ENCODE measurements around the gene TMEM266. TPM values are rescaled to one million over a fixed set of nuclear protein-coding genes. Genes with fewer than 3 reads are reported as not detected.

Gene TMEM266
- total RNA-seq, 2 experiments from 2014 or later, result not detected

GRCh38 chr15:76184650-76185035, 124.9 kb downstream of the TMEM266 start:
- DNase-seq, result no peak
- H3K36me3 ChIP-seq (ENCODE audit: insufficient read depth, low read length), result no peaks in the 10 kb centered on the region
- H3K27ac Mint-ChIP-seq, result no peak overlapping the region
- ATAC-seq (ENCODE audit: poor library complexity), result no peak
- H3K9me3 ChIP-seq (ENCODE audit: control insufficient read depth in 1 of 2, insufficient read depth in 1 of 2, low read length in 2 of 2), result no peaks in the 10 kb centered on the region
- intact Hi-C loops (cut with DNase I, micrococcal nuclease), result no loop called here
- no peaks in the 10 kb centered on the region for H3K9me3 Mint-ChIP-seq
- no peak overlapping the region for H3K4me3 ChIP-seq (ENCODE audit: low read length)
- ChIA-PET POLR2A (no interaction called here), CTCF (no interaction called here)
- peaks cover 11 to 18% of the 10 kb centered on the region in 2 experiments for H3K27me3 ChIP-seq (ENCODE audit: control insufficient read depth in 1 of 2, insufficient read depth in 2 of 2, low read length in 2 of 2)
- H3K4me3 Mint-ChIP-seq, result no peak overlapping the region
- no peak overlapping the region for H3K27ac ChIP-seq (ENCODE audit: low read depth in 1 of 2, low read length in 2 of 2)
- H3K4me1 ChIP-seq (ENCODE audit: insufficient read depth, low read length), result peaks cover 6% of the 10 kb centered on the region
- TF ChIP-seq, protein P1, sequence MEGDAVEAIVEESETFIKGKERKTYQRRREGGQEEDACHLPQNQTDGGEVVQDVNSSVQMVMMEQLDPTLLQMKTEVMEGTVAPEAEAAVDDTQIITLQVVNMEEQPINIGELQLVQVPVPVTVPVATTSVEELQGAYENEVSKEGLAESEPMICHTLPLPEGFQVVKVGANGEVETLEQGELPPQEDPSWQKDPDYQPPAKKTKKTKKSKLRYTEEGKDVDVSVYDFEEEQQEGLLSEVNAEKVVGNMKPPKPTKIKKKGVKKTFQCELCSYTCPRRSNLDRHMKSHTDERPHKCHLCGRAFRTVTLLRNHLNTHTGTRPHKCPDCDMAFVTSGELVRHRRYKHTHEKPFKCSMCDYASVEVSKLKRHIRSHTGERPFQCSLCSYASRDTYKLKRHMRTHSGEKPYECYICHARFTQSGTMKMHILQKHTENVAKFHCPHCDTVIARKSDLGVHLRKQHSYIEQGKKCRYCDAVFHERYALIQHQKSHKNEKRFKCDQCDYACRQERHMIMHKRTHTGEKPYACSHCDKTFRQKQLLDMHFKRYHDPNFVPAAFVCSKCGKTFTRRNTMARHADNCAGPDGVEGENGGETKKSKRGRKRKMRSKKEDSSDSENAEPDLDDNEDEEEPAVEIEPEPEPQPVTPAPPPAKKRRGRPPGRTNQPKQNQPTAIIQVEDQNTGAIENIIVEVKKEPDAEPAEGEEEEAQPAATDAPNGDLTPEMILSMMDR (IDR thresholded peaks at IDR 0.05), result no peak
- peaks cover 7% of the 10 kb centered on the region for H3K4me1 Mint-ChIP-seq (ENCODE audit: low read depth)
- H3K36me3 Mint-ChIP-seq (ENCODE audit: low read depth), result no peaks in the 10 kb centered on the region
- H3K27me3 Mint-ChIP-seq, result peaks cover 27% of the 10 kb centered on the region

GRCh38 chr15:76185716-76186115, 125.9 kb downstream of the TMEM266 start:
- H3K4me3 Mint-ChIP-seq, result no peak overlapping the region
- intact Hi-C loops (cut with DNase I, micrococcal nuclease), result no loop called here
- no peaks in the 10 kb centered on the region for H3K9me3 ChIP-seq (ENCODE audit: control insufficient read depth in 1 of 2, insufficient read depth in 1 of 2, low read length in 2 of 2)
- no peaks in the 10 kb centered on the region for H3K36me3 Mint-ChIP-seq (ENCODE audit: low read depth)
- ATAC-seq (ENCODE audit: poor library complexity) (no peak), DNase-seq (peak in 2 of 14 experiments; percentile 23 to 34)
- ChIA-PET POLR2A (no interaction called here), CTCF (no interaction called here)
- peaks cover 10% of the 10 kb centered on the region for H3K4me1 ChIP-seq (ENCODE audit: insufficient read depth, low read length)
- no peak overlapping the region for H3K27ac ChIP-seq (ENCODE audit: low read depth in 1 of 2, low read length in 2 of 2)
- H3K9me3 Mint-ChIP-seq, result no peaks in the 10 kb centered on the region
- no peaks in the 10 kb centered on the region for H3K36me3 ChIP-seq (ENCODE audit: insufficient read depth, low read length)
- peaks cover 10% of the 10 kb centered on the region for H3K4me1 Mint-ChIP-seq (ENCODE audit: low read depth)
- peaks cover 38% of the 10 kb centered on the region for H3K27me3 Mint-ChIP-seq
- H3K4me3 ChIP-seq (ENCODE audit: low read length), result no peak overlapping the region
- TF ChIP-seq, protein P1 (IDR thresholded peaks at IDR 0.05), result no peak
- H3K27ac Mint-ChIP-seq, result no peak overlapping the region
- peaks cover 22 to 28% of the 10 kb centered on the region in 2 experiments for H3K27me3 ChIP-seq (ENCODE audit: control insufficient read depth in 1 of 2, insufficient read depth in 2 of 2, low read length in 2 of 2)

DNA sequence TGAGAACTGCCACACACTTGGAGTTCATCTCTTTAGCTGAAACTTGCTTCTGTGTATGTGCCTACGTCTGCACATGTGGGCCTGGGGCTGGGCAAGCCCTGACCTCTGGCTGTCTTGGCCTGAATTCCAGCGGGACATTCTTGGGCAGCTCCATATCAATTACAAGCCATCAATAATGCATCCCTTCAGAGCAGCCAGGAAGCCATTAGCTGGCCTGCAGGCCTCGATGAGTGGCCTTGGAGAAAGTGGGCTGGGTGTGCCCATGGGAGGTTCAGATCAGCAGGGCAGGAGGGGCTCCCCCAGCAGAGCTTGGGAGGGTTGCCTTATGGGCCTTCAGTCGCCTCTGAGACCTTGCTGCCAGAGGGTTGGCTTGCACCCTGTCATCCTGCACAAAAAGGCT, 127.4 kb downstream of the TMEM266 start:
- H3K27me3 Mint-ChIP-seq, result peaks cover 45% of the 10 kb centered on the region
- Histone ChIP-seq H3K4me1 (ENCODE audit: insufficient read depth, low read length) (peaks cover 13% of the 10 kb centered on the region), H3K9me3 (ENCODE audit: control insufficient read depth in 1 of 2, insufficient read depth in 1 of 2, low read length in 2 of 2) (no peaks in the 10 kb centered on the region), H3K36me3 (ENCODE audit: insufficient read depth, low read length) (no peaks in the 10 kb centered on the region), H3K27ac (ENCODE audit: low read depth in 1 of 2, low read length in 2 of 2) (no peak overlapping the region), H3K27me3 (ENCODE audit: control insufficient read depth in 1 of 2, insufficient read depth in 2 of 2, low read length in 2 of 2) (peaks cover 33% of the 10 kb centered on the region in 2 experiments), H3K4me3 (ENCODE audit: low read length) (no peak overlapping the region)
- DNase-seq (no peak), ATAC-seq (ENCODE audit: poor library complexity) (no peak)
- peaks cover 7% of the 10 kb centered on the region for H3K4me1 Mint-ChIP-seq (ENCODE audit: low read depth)
- CTCF ChIA-PET, result no interaction called here
- intact Hi-C loops (cut with DNase I, micrococcal nuclease), result no loop called here
- POLR2A ChIA-PET, result no interaction called here
- TF ChIP-seq, protein P1 (IDR thresholded peaks at IDR 0.05), result no peak
- no peak overlapping the region for H3K27ac Mint-ChIP-seq
- no peaks in the 10 kb centered on the region for H3K9me3 Mint-ChIP-seq
- no peaks in the 10 kb centered on the region for H3K36me3 Mint-ChIP-seq (ENCODE audit: low read depth)
- no peak overlapping the region for H3K4me3 Mint-ChIP-seq

Measured in CD4-positive, alpha-beta T cell (primary cell).